Mesothelial cell of epicardium (in vitro differentiated cells): ENCODE results near the gene WDR38. TPM values are rescaled to one million over a fixed set of nuclear protein-coding genes. Genes with fewer than 3 reads are reported as not detected.
"Not testable (repeated sequence)": the region's sequence is repeated elsewhere in the genome, so short reads cannot be mapped to it uniquely, and the experiment has no call there.

Experiments
- DNase-seq, 2 experiments: peaks; one replicate each; pipeline ENCODE4 v3.0.0; 2021; ENCODE audit warnings: low spot score in 2 of 2; ENCODE audit not compliant: unreplicated experiment in 2 of 2
- H3K27ac Mint-ChIP-seq: 2 replicates; pipeline ENCODE4 v1.8.0; 2021; ENCODE audit warnings: mixed read lengths
- H3K27me3 Mint-ChIP-seq: 2 replicates; pipeline ENCODE4 v1.8.0; 2021; ENCODE audit warnings: low read depth, mixed read lengths
- H3K36me3 Mint-ChIP-seq: 2 replicates; pipeline ENCODE4 v1.8.0; 2021; ENCODE audit warnings: mixed read lengths
- H3K4me1 Mint-ChIP-seq: 2 replicates; pipeline ENCODE4 v1.8.0; 2021; ENCODE audit warnings: mixed read lengths
- H3K4me3 Mint-ChIP-seq: 2 replicates; pipeline ENCODE4 v1.8.0; 2021; ENCODE audit warnings: mild to moderate bottlenecking, moderate library complexity, mixed read lengths
- H3K9me3 Mint-ChIP-seq: 2 replicates; pipeline ENCODE4 v1.8.0; 2021; ENCODE audit warnings: mixed read lengths
- CTCF ChIP-seq: fragments of 200-600 bp; sonication (generic); IDR thresholded peaks from one replicate; pipeline ENCODE4 v1.5.0; 2021; ENCODE audit warnings: antibody characterized with exemption; ENCODE audit not compliant: unreplicated experiment
- total RNA-seq: library from RNA; stranded (reverse); gene quantifications from 3 replicates; pipeline ENCODE4 v1.2.1, GENCODE V29; 2021

Gene WDR38
- total RNA-seq, 1 donor from 2014 or later, result not detected

- peak; percentile 65 for TF ChIP-seq CTCF
- no peaks in the 10 kb centered on the region for H3K27me3 Mint-ChIP-seq
- H3K27ac Mint-ChIP-seq, result peak overlapping the region; percentile 76
- DNase-seq, result no peak
- H3K4me1 Mint-ChIP-seq, result peaks cover 30% of the 10 kb centered on the region
- H3K9me3 Mint-ChIP-seq, result no peaks in the 10 kb centered on the region
- H3K4me3 Mint-ChIP-seq, result no peak overlapping the region
- no peaks in the 10 kb centered on the region for H3K36me3 Mint-ChIP-seq
These were observed 13.5 kb upstream of the WDR38 start for GRCh38 chr9:124839612-124840299.

GRCh38 chr9:124840300-124840833 lies 12.9 kb upstream of the WDR38 start:
- DNase-seq, result no peak
- Mint-ChIP-seq H3K36me3 (no peaks in the 10 kb centered on the region), H3K27me3 (no peaks in the 10 kb centered on the region), H3K27ac (peak overlapping the region; percentile 97), H3K4me1 (peaks cover 24% of the 10 kb centered on the region), H3K9me3 (no peaks in the 10 kb centered on the region), H3K4me3 (no peak overlapping the region)
- TF ChIP-seq CTCF, result no peak

GRCh38 chr9:124841075-124841821 lies 12.0 kb upstream of the WDR38 start:
- no peak for DNase-seq
- no peaks in the 10 kb centered on the region for H3K27me3 Mint-ChIP-seq
- H3K4me1 Mint-ChIP-seq, result peaks cover 18% of the 10 kb centered on the region
- peak overlapping the region; percentile 40 for H3K4me3 Mint-ChIP-seq
- H3K36me3 Mint-ChIP-seq, result no peaks in the 10 kb centered on the region
- H3K9me3 Mint-ChIP-seq, result no peaks in the 10 kb centered on the region
- TF ChIP-seq CTCF, result no peak
- peak overlapping the region; percentile 97 for H3K27ac Mint-ChIP-seq

- H3K27ac Mint-ChIP-seq, result peak overlapping the region; percentile 67
- peaks cover 13% of the 10 kb centered on the region for H3K4me1 Mint-ChIP-seq
- TF ChIP-seq CTCF, result no peak
- H3K9me3 Mint-ChIP-seq, result no peaks in the 10 kb centered on the region
- H3K36me3 Mint-ChIP-seq, result no peaks in the 10 kb centered on the region
- H3K4me3 Mint-ChIP-seq, result no peak overlapping the region
- no peaks in the 10 kb centered on the region for H3K27me3 Mint-ChIP-seq
- no peak for DNase-seq
These were observed 9.7 kb upstream of the WDR38 start for GRCh38 chr9:124843456-124844034.

GRCh38 chr9:124844291-124844690 lies 9.0 kb upstream of the WDR38 start:
- H3K4me3 Mint-ChIP-seq, result no peak overlapping the region
- H3K36me3 Mint-ChIP-seq, result no peaks in the 10 kb centered on the region
- no peak for DNase-seq
- H3K4me1 Mint-ChIP-seq, result peaks cover 13% of the 10 kb centered on the region
- H3K9me3 Mint-ChIP-seq, result no peaks in the 10 kb centered on the region
- H3K27me3 Mint-ChIP-seq, result no peaks in the 10 kb centered on the region
- no peak for TF ChIP-seq CTCF
- no peak overlapping the region for H3K27ac Mint-ChIP-seq

- H3K27ac Mint-ChIP-seq, H3K27me3 Mint-ChIP-seq, H3K4me3 Mint-ChIP-seq, DNase-seq, H3K9me3 Mint-ChIP-seq, H3K36me3 Mint-ChIP-seq: not testable (repeated sequence)
- H3K4me1 Mint-ChIP-seq, result peaks cover 13% of the 10 kb centered on the region
These were observed 6.8 kb upstream of the WDR38 start for GRCh38 chr9:124846467-124846866.
